Esophagus (tissue), 2 donors: ENCODE data around the gene TRIM45. TPM values are rescaled to one million over a fixed set of nuclear protein-coding genes. Genes with fewer than 3 reads are reported as not detected.
"Not testable (repeated sequence)": the region's sequence is repeated elsewhere in the genome, so short reads cannot be mapped to it uniquely, and the experiment has no call there.

Source experiments
- H3K27ac ChIP-seq, 2 donors: one replicate each; pipeline ENCODE4 v1.5.1; 2013; ENCODE audit warnings: low read depth in 2 of 2, mild to moderate bottlenecking in 2 of 2, inconsistent platforms in 1 of 2, low read length in 1 of 2, moderate library complexity in 1 of 2
- H3K27me3 ChIP-seq, 2 donors: one replicate each; pipeline ENCODE4 v1.6.1; 2013; ENCODE audit warnings: low read length in 2 of 2, control low read depth in 1 of 2, mild to moderate bottlenecking in 1 of 2; ENCODE audit not compliant: insufficient read depth in 2 of 2, control insufficient read depth in 1 of 2
- H3K36me3 ChIP-seq, 2 donors: one replicate each; pipeline ENCODE4 v1.6.1; 2013; ENCODE audit warnings: low read length in 1 of 2; ENCODE audit not compliant: control insufficient read depth in 2 of 2, insufficient read depth in 2 of 2
- H3K4me1 ChIP-seq, 2 donors: one replicate each; pipeline ENCODE4 v1.6.1; 2013; ENCODE audit warnings: low read length in 1 of 2; ENCODE audit not compliant: control insufficient read depth in 2 of 2, insufficient read depth in 2 of 2
- H3K4me3 ChIP-seq, 2 donors: one replicate each; pipeline ENCODE4 v1.5.1; 2013; ENCODE audit warnings: low read length in 2 of 2, mild to moderate bottlenecking in 2 of 2, low read depth in 1 of 2, moderate library complexity in 1 of 2
- H3K9me3 ChIP-seq, 2 donors: one replicate each; pipeline ENCODE4 v1.6.1; 2013; ENCODE audit warnings: mild to moderate bottlenecking in 2 of 2, low read depth in 1 of 2, low read length in 1 of 2, moderate library complexity in 1 of 2; ENCODE audit not compliant: control insufficient read depth in 2 of 2, insufficient read depth in 1 of 2
- WGBS, 2 donors: extraction: QIAGEN DNeasy Blood & Tissue Kit; methylation state at CpG; one replicate each; pipeline ENCODE4 v1.1.7; 2013; 5-methylcytosine and 5-hydroxymethylcytosine counted together
- polyA plus RNA-seq, 2 donors: library from polyadenylated mRNA; stranded (reverse); fragments of 200-250 nt; gene quantifications; one replicate each; pipeline ENCODE4 v1.2.3, GENCODE V29; 2013
- donor health status: healthy with polysubstance abuse.
- donor health status: Bipolar disorder and iron deficiency.

The TRIM45 gene
- polyA plus RNA-seq, 2 donors = 1.2 to 3.0 TPM

DNA sequence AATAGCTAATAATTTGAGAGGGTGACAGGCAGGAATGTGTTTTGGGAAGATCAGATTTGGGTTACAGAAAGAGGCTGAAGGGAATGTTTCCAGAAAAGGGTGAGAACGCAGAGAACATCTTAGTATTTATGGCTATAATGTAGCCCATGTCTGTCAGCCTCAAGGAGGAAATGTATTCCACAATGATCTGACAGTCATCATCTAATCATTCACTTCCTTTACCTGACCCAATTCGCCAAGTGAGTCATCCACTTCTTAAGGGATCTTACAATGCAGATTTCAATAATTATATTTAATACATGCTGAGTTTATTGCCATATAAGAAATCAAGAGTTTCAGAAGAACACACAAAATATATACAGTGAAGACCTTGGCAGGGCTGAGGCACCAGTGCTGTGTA, 10.8 kb downstream of the TRIM45 start:
- 58% methylated on average over 2 of the region's 2 CpGs for WGBS, 2 donors
- Histone ChIP-seq H3K27ac (no peak overlapping the region), H3K36me3 (peaks cover 0 to 3% of the 10 kb centered on the region in 2 donors), H3K27me3 (no peaks in the 10 kb centered on the region), H3K9me3 (no peaks in the 10 kb centered on the region), H3K4me1 (no peaks in the 10 kb centered on the region), H3K4me3 (no peak overlapping the region)

DNA sequence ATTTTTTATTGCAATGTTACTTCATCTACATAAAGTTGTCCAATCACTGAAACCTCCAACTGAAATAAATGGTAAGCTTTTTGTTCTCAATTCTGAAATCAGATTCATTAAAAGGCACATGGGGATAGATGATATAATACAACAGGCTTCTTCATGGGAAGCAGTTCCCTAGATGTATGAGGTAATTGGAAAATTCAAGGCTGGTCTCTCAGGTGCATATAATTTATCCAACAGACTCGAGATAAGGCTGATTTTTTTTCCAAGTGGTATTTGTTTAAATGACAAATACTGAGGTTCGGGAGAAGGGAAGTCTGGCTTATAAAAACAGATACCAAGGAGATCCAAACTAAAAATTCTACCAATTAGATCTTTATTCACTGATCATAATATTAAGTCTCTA, 14.2 kb downstream of the TRIM45 start:
- H3K36me3 ChIP-seq = peaks cover 0 to 9% of the 10 kb centered on the region in 2 donors
- no peak overlapping the region for H3K4me3 ChIP-seq
- no peaks in the 10 kb centered on the region for H3K9me3 ChIP-seq
- no peaks in the 10 kb centered on the region for H3K4me1 ChIP-seq
- 68 to 91% methylated on average over 2 of the region's 2 CpGs for WGBS, 2 donors
- no peak overlapping the region for H3K27ac ChIP-seq
- no peaks in the 10 kb centered on the region for H3K27me3 ChIP-seq

GRCh38 chr1:117106478-117106877, 15.1 kb downstream of the TRIM45 start:
- Histone ChIP-seq H3K4me3 (no peak overlapping the region), H3K27ac (no peak overlapping the region), H3K4me1 (no peaks in the 10 kb centered on the region), H3K9me3 (no peaks in the 10 kb centered on the region), H3K27me3 (no peaks in the 10 kb centered on the region), H3K36me3 (peaks cover 2 to 10% of the 10 kb centered on the region in 2 donors)
- WGBS, 2 donors = 80 to 92% methylated on average over 2 of the region's 2 CpGs

GRCh38 chr1:117105722-117106121, 15.8 kb downstream of the TRIM45 start:
- peaks cover 2 to 10% of the 10 kb centered on the region in 2 donors for H3K36me3 ChIP-seq
- no peak overlapping the region for H3K4me3 ChIP-seq
- H3K4me1 ChIP-seq = no peaks in the 10 kb centered on the region
- H3K9me3 ChIP-seq = no peaks in the 10 kb centered on the region
- H3K27me3 ChIP-seq = no peaks in the 10 kb centered on the region
- no peak overlapping the region for H3K27ac ChIP-seq

GRCh38 chr1:117104986-117105385, 16.6 kb downstream of the TRIM45 start:
- no peaks in the 10 kb centered on the region for H3K9me3 ChIP-seq
- H3K36me3 ChIP-seq = peaks cover 5 to 10% of the 10 kb centered on the region in 2 donors
- WGBS, 2 donors = 75 to 80% methylated on average over 3 of the region's 3 CpGs

GRCh38 chr1:117101858-117102257, 19.7 kb downstream of the TRIM45 start:
- not testable (repeated sequence) for H3K27me3 ChIP-seq, H3K4me3 ChIP-seq, H3K9me3 ChIP-seq, H3K27ac ChIP-seq, H3K4me1 ChIP-seq
- WGBS, 2 donors = 97 to 99% methylated on average over 3 of the region's 3 CpGs
- H3K36me3 ChIP-seq = peaks cover 8 to 14% of the 10 kb centered on the region in 2 donors

More at GRCh38 chr1:117104986-117105385, 16.6 kb downstream of the TRIM45 start:
- Histone ChIP-seq H3K27ac (no peak overlapping the region), H3K4me3 (no peak overlapping the region), H3K4me1 (no peaks in the 10 kb centered on the region), H3K27me3 (no peaks in the 10 kb centered on the region)

DNA sequence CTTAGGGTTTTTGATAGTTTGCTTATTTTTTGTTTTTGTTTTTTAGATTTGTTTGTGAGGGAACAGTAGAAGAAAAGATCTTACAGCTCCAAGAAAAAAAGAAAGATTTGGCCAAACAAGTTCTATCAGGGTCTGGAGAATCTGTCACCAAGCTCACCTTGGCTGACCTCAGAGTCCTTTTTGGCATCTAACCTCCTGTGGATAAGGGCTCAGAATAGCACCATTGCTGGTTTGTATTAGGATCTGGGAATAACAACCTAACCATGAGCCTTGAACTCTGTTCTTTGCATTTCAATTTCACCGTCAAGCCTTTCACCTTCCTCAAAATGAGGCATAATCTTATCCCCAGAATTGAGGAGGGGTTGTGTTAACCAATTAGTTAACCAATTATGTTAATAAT, 20.2 kb downstream of the TRIM45 start:
- no peak overlapping the region for H3K4me3 ChIP-seq
- no peaks in the 10 kb centered on the region for H3K4me1 ChIP-seq
- no peak overlapping the region for H3K27ac ChIP-seq
- H3K36me3 ChIP-seq = peaks cover 8 to 14% of the 10 kb centered on the region in 2 donors
- 86 to 98% methylated on average over 1 of the region's 1 CpG for WGBS, 2 donors
- no peaks in the 10 kb centered on the region for H3K9me3 ChIP-seq
- no peaks in the 10 kb centered on the region for H3K27me3 ChIP-seq

DNA sequence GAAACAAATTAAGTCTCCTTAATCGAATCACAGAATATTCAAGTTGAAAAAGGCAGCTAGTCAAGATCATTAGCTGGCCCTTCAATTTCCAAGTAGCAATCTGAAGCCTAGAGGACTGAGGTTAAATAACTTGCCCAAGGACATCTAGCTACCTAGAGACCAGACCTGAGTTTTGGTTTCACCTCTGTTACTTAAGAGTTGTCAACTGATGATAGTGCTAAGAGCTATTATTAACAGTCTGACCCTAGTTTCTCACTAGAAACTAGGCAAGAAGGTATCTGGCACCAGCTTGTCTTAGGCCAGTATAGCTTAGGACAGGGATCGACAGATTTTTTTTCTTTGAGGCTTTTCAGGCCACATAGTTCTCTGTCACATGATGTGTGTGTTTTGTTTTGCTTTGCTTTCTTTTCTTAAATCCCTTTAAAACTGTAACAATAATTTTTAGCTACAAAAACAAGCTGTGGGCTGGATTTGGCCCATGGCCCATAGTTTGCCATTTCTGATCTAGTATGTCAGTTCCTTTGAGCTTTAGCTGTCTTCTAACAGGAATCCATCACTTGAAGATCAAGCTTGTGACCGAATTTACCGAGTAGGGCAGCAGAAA, 23.2 kb downstream of the TRIM45 start:
- Histone ChIP-seq H3K4me1 (no peaks in the 10 kb centered on the region), H3K36me3 (peaks cover 8 to 10% of the 10 kb centered on the region in 2 donors), H3K4me3 (no peak overlapping the region), H3K27ac (no peak overlapping the region), H3K27me3 (no peaks in the 10 kb centered on the region), H3K9me3 (no peaks in the 10 kb centered on the region)
- 91 to 93% methylated on average over 4 of the region's 4 CpGs for WGBS, 2 donors

GRCh38 chr1:117097443-117097842, 24.1 kb downstream of the TRIM45 start:
- H3K27ac ChIP-seq = no peak overlapping the region
- 69 to 77% methylated on average over 4 of the region's 4 CpGs for WGBS, 2 donors
- H3K27me3 ChIP-seq = no peaks in the 10 kb centered on the region
- no peaks in the 10 kb centered on the region for H3K9me3 ChIP-seq
- peaks cover 0 to 3% of the 10 kb centered on the region in 2 donors for H3K4me1 ChIP-seq
- H3K36me3 ChIP-seq = peaks cover 5 to 10% of the 10 kb centered on the region in 2 donors
- H3K4me3 ChIP-seq = no peak overlapping the region

DNA sequence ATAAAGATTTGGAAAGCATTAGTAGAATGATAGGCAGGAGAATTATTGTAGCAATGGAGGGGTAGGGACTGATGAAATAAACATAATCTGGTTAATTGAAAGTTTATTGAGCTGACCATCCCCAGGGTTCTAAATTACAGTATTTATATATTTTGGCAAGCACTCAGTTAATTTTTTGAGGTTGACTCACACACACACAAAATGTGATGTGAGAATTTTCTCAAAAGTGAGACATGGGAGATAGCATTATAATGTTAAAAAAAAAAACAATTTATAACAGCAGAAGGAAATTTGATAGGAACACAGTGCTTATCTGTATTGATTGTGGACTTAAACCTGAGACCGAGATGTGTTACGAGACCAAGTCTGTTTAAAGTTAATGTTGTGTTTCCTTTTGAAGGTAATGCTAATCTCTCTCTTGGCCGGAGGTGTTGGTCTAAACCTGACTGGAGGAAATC, 24.6 kb downstream of the TRIM45 start:
- H3K36me3 ChIP-seq = peaks cover 3 to 8% of the 10 kb centered on the region in 2 donors
- WGBS, 2 donors = 78 to 93% methylated on average over 3 of the region's 3 CpGs
- no peaks in the 10 kb centered on the region for H3K27me3 ChIP-seq
- H3K9me3 ChIP-seq = no peaks in the 10 kb centered on the region
- no peak overlapping the region for H3K27ac ChIP-seq
- peaks cover 0 to 3% of the 10 kb centered on the region in 2 donors for H3K4me1 ChIP-seq
- H3K4me3 ChIP-seq = no peak overlapping the region
